NCI-H774 (cell line): ENCODE measurements around the gene XIRP1.
"Not testable (repeated sequence)": the region's sequence is repeated elsewhere in the genome, so short reads cannot be mapped to it uniquely, and the experiment has no call there.

Experiments
- DNase-seq: peaks from one replicate; lab custom pipeline; 2025; lab: John Stamatoyannopoulos, UW

Gene XIRP1

GRCh38 chr3:39192490-39193092 is at the start of gene XIRP1:
TSS of gene XIRP1 (minus strand) at chr3:39192595. CDS start at chr3:39189445, 3,150 bp downstream.
- DNase-seq = no peak

- no peak for DNase-seq
Measured at GRCh38 chr3:39241561-39241960, 49.2 kb upstream of the XIRP1 start.

GRCh38 chr3:39237027-39237426 is 44.6 kb upstream of the XIRP1 start:
- DNase-seq = no peak

- DNase-seq = no peak
Measured at GRCh38 chr3:39234651-39235050, 42.3 kb upstream of the XIRP1 start.

- no peak for DNase-seq
Measured at GRCh38 chr3:39232859-39233258, 40.5 kb upstream of the XIRP1 start.

- DNase-seq = no peak
Measured at GRCh38 chr3:39230453-39230852, 38.1 kb upstream of the XIRP1 start.

- DNase-seq = no peak
Measured at GRCh38 chr3:39228496-39228895, 36.1 kb upstream of the XIRP1 start.

- DNase-seq = not testable (repeated sequence)
Measured at GRCh38 chr3:39227596-39227995, 35.2 kb upstream of the XIRP1 start.

GRCh38 chr3:39226106-39226741 is 33.8 kb upstream of the XIRP1 start:
- DNase-seq = no peak

- no peak for DNase-seq
Measured at GRCh38 chr3:39224288-39224687, 31.9 kb upstream of the XIRP1 start.

- no peak for DNase-seq
Measured at GRCh38 chr3:39222939-39223338, 30.5 kb upstream of the XIRP1 start.

GRCh38 chr3:39222462-39222861 is 30.1 kb upstream of the XIRP1 start:
- DNase-seq = no peak

GRCh38 chr3:39221141-39221530 is 28.7 kb upstream of the XIRP1 start:
- no peak for DNase-seq

- DNase-seq = no peak
Measured at GRCh38 chr3:39220407-39221140, 28.2 kb upstream of the XIRP1 start.

- no peak for DNase-seq
Measured at GRCh38 chr3:39219702-39220101, 27.3 kb upstream of the XIRP1 start.

GRCh38 chr3:39216176-39216790 is 23.9 kb upstream of the XIRP1 start:
- no peak for DNase-seq

- DNase-seq = no peak
Measured at GRCh38 chr3:39213613-39214012, 21.2 kb upstream of the XIRP1 start.

- no peak for DNase-seq
Measured at GRCh38 chr3:39212665-39213064, 20.3 kb upstream of the XIRP1 start.

- DNase-seq = no peak
Measured at GRCh38 chr3:39211332-39212130, 19.1 kb upstream of the XIRP1 start.

GRCh38 chr3:39210078-39210477 is 17.7 kb upstream of the XIRP1 start:
- no peak for DNase-seq

- no peak for DNase-seq
Measured at GRCh38 chr3:39209329-39209970, 17.1 kb upstream of the XIRP1 start.
